Activated naive CD8-positive, alpha-beta T cell treated with anti-CD3 and anti-CD28 coated beads for 36 hours (primary cell): Measurements from ENCODE around the gene ITGA1. TPM values are rescaled to one million over a fixed set of nuclear protein-coding genes. Genes with fewer than 3 reads are reported as not detected.

Experiments
- DNase-seq: peaks from one replicate; pipeline ENCODE4 v3.0.0; 2021
- H3K27ac Mint-ChIP-seq: one replicate; pipeline ENCODE4 v1.8.0; 2022; ENCODE audit warnings: mild to moderate bottlenecking, moderate library complexity, mixed read lengths
- H3K27me3 Mint-ChIP-seq: one replicate; pipeline ENCODE4 v1.8.0; 2022; ENCODE audit warnings: mild to moderate bottlenecking, mixed read lengths
- H3K36me3 Mint-ChIP-seq: one replicate; pipeline ENCODE4 v1.8.0; 2021; ENCODE audit warnings: mild to moderate bottlenecking, mixed read lengths
- H3K4me1 Mint-ChIP-seq: one replicate; pipeline ENCODE4 v1.8.0; 2021; ENCODE audit warnings: mixed read lengths
- H3K4me3 Mint-ChIP-seq: one replicate; pipeline ENCODE4 v1.8.0; 2022; ENCODE audit warnings: mild to moderate bottlenecking, moderate library complexity, mixed read lengths
- H3K9me3 Mint-ChIP-seq: one replicate; pipeline ENCODE4 v1.8.0; 2022; ENCODE audit warnings: mixed read lengths
- total RNA-seq, 2 experiments: library from RNA; stranded (reverse); gene quantifications; one replicate each; pipeline ENCODE4 v1.2.3, GENCODE V29; 2021

The ITGA1 gene
- total RNA-seq, 2 experiments from 2014 or later: 6.9 to 9.9 TPM

DNA sequence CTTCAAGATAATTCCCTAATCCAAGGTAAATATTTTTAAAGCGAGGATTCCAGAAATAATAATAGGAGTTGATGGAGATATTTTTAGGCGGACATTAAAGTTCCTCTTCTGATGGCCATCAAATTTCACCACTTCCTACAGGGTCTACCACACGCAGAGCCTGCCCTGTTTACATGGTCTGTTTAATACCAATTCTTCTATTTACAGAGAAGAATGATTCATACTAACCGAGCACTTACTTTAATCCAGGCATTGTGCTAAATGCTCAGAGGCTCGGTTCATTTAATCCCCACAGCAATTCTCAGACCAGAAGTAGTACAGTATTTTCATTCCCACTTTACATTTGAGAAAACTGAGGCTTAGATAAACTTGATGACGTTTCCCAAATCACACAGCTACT, 3.0 kb upstream of the ITGA1 start:
- Mint-ChIP-seq H3K4me1 (peaks cover 31% of the 10 kb centered on the region), H3K27ac (no peak overlapping the region), H3K27me3 (no peaks in the 10 kb centered on the region), H3K9me3 (no peaks in the 10 kb centered on the region), H3K4me3 (no peak overlapping the region), H3K36me3 (peaks cover 6% of the 10 kb centered on the region)
- no peak for DNase-seq

DNA sequence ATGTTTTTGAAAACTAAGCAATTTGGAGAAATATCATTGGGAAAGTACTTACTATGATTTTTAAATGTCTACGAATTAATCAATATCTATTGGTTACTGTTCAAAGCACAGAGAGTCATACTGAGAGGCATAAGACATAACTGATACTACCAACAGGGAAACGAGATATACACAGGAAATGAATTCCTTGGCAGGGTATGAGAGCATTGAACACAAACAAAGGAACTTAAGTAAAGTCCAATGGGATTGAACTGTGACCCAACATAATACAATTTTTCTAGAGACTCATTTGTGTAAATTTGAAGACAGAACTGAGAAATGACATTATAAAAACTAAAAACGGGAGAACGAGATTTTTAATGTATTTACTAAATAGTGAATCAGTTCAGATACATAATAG, 1.3 kb upstream of the ITGA1 start:
- Mint-ChIP-seq H3K36me3 (peaks cover 20% of the 10 kb centered on the region), H3K4me3 (no peak overlapping the region), H3K27ac (no peak overlapping the region), H3K4me1 (peaks cover 44% of the 10 kb centered on the region), H3K27me3 (no peaks in the 10 kb centered on the region), H3K9me3 (no peaks in the 10 kb centered on the region)
- DNase-seq: no peak

DNA sequence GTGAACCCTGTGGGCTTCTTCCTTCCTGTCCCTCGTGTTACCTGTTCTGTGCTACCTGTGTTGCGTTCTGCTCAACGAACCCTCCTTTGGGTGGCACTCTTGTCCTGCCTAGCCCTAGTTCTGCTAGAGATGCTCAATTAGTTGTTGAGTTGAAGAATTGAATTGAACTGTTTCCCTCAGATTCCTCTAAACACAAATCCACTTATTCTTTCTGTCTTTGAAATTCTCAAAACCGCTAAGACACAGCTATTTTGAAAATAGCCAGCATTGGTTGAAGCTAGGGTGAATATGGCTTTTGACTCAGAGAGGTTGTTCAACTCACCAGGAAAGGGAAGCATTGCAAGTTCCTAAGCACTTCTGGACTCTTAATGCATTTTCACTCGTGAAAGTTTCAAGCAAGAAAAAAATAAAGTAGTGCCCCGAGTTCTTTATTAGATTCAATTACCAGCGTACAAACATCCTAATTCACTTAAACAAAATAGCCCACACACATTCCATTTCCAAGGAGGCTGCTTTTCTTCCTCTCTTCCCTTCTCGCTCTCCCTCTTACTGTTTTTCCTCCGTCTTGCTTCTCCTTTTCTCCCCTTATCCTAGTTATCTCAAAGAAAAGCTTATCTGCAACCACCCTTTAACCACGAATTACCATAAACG, 642 bp upstream of the ITGA1 start:
- no peak for DNase-seq
- no peaks in the 10 kb centered on the region for H3K27me3 Mint-ChIP-seq
- peak overlapping the region; percentile 89 for H3K4me3 Mint-ChIP-seq
- H3K4me1 Mint-ChIP-seq: peaks cover 44% of the 10 kb centered on the region
- H3K9me3 Mint-ChIP-seq: no peaks in the 10 kb centered on the region
- H3K27ac Mint-ChIP-seq: peak overlapping the region; percentile 88
- H3K36me3 Mint-ChIP-seq: peaks cover 20% of the 10 kb centered on the region

DNA sequence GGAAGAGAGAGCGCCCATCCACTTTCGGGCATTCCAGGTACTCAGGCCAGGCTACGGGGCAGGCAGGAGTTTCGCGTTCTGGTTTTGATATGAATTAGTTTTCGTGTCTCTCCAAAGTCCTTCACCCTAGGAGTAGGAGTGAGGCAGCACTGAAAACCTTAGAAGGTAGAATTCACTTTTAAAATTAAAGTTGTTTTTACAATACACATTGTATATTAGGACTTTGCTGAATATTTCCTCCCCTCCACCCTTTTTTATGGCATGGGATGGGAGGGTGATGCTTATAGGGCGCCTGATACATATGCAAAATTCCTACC, 747 bp downstream of the ITGA1 start:
- Mint-ChIP-seq H3K36me3 (peaks cover 21% of the 10 kb centered on the region), H3K27ac (peak overlapping the region; percentile 68), H3K4me3 (peak overlapping the region; percentile 89), H3K9me3 (no peaks in the 10 kb centered on the region), H3K27me3 (no peaks in the 10 kb centered on the region), H3K4me1 (peaks cover 44% of the 10 kb centered on the region)
- DNase-seq: no peak

DNA sequence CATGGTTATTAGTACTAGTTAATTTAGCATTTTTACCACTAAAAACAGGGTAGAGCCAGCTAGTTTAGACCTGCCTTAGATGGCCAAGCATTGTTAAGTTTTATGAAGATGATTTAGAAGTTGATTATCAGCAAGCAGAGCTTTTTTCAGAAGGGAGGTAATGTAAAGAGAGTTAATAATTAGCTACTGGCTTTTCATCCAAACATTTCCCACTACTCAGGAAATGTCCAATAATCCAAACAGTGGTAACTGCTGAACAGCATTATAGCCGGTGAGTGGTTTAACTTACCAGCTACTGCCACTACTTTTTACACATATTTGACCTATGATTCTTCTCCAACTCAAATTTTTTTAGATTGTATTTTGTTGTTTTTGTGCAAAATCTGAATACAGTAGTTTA, 1.7 kb downstream of the ITGA1 start:
- Mint-ChIP-seq H3K27me3 (no peaks in the 10 kb centered on the region), H3K4me3 (peak overlapping the region; percentile 89), H3K9me3 (no peaks in the 10 kb centered on the region), H3K4me1 (peaks cover 42% of the 10 kb centered on the region), H3K27ac (no peak overlapping the region), H3K36me3 (peaks cover 21% of the 10 kb centered on the region)
- DNase-seq: no peak

DNA sequence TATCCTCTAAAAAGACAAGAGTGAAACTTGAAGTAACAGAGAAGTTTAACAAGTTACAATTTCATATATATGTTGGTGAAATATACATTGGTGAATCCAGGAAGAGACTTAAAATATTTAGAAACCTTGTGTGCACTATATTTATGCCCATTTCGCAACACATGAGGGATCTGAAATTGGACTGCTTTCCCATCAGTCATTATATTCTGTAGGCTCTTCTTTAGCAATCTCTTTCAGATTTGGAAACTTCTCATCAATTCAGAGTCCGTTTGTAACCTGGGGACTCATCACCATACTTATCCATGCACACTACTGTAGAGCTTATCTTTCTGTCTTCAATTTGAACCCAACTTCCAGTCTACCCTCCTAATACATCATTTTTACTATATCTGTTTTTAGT, 2.1 kb downstream of the ITGA1 start:
- H3K4me1 Mint-ChIP-seq: peaks cover 42% of the 10 kb centered on the region
- H3K27me3 Mint-ChIP-seq: no peaks in the 10 kb centered on the region
- no peak overlapping the region for H3K27ac Mint-ChIP-seq
- peak overlapping the region; percentile 89 for H3K4me3 Mint-ChIP-seq
- no peak for DNase-seq
- peaks cover 21% of the 10 kb centered on the region for H3K36me3 Mint-ChIP-seq
- no peaks in the 10 kb centered on the region for H3K9me3 Mint-ChIP-seq

DNA sequence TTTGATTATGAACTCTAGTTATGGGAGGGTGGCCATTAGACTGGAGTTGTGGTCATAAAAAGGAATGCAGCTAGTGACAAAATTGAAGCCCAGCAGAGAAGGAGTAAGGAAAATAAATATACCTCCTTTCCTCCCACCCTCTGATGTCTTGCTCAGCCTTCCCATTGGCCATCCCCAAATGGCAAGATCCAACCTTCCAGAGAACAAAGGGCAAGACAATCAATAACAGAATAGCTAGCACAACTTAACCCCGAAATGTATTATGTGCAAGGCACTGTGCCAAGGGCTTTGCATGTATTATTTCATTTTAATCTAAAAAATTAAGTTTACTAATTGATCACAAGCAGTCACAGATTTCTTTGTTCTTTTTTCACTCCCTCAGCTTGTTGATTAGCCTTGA, 3.6 kb downstream of the ITGA1 start:
- H3K27me3 Mint-ChIP-seq: no peaks in the 10 kb centered on the region
- no peaks in the 10 kb centered on the region for H3K9me3 Mint-ChIP-seq
- H3K4me3 Mint-ChIP-seq: no peak overlapping the region
- H3K36me3 Mint-ChIP-seq: peaks cover 21% of the 10 kb centered on the region
- DNase-seq: no peak
- no peak overlapping the region for H3K27ac Mint-ChIP-seq
- peaks cover 38% of the 10 kb centered on the region for H3K4me1 Mint-ChIP-seq

DNA sequence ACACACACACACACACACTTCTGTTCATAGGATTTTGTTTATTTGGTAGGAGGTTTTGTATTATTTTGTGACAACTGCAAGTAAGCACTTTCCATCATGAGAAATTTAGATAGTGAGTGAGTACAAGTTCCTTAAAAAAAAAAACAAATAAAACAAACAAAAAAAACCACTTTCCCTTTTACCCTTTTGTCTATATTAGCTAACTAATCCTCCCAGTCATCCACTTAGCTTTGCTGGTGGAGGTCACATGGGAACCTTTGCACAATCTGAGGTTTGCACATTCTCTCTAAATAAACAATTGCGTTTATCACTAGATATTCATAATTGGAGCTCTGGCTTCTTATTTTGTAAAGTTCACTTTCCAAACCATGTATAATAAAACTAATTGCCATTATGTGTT, 6.8 kb downstream of the ITGA1 start:
- H3K27me3 Mint-ChIP-seq: no peaks in the 10 kb centered on the region
- H3K36me3 Mint-ChIP-seq: peaks cover 21% of the 10 kb centered on the region
- DNase-seq: no peak
- H3K9me3 Mint-ChIP-seq: no peaks in the 10 kb centered on the region
- H3K4me1 Mint-ChIP-seq: peaks cover 38% of the 10 kb centered on the region
- H3K4me3 Mint-ChIP-seq: no peak overlapping the region
- no peak overlapping the region for H3K27ac Mint-ChIP-seq

DNA sequence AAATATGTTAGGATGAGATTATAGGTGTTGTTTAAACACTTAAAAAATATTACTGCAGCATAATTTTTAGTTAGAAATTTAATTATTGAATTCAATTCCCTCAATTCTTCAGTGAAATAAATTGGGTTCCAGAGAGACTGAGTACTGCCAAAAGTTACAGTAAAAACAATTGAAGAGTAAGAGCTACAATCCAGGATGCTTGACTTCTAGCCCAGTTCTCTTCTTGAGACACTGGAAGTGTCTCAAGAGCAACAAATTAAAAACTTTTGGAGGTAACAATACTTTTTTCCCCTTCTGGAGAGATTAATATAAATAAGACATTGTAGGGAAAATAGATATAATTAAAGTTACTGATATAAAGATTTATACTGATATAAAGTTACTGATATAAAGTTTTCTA, 8.3 kb downstream of the ITGA1 start:
- DNase-seq: no peak
- Mint-ChIP-seq H3K27me3 (no peaks in the 10 kb centered on the region), H3K9me3 (no peaks in the 10 kb centered on the region), H3K36me3 (peaks cover 22% of the 10 kb centered on the region), H3K4me1 (peaks cover 29% of the 10 kb centered on the region), H3K27ac (no peak overlapping the region), H3K4me3 (no peak overlapping the region)

DNA sequence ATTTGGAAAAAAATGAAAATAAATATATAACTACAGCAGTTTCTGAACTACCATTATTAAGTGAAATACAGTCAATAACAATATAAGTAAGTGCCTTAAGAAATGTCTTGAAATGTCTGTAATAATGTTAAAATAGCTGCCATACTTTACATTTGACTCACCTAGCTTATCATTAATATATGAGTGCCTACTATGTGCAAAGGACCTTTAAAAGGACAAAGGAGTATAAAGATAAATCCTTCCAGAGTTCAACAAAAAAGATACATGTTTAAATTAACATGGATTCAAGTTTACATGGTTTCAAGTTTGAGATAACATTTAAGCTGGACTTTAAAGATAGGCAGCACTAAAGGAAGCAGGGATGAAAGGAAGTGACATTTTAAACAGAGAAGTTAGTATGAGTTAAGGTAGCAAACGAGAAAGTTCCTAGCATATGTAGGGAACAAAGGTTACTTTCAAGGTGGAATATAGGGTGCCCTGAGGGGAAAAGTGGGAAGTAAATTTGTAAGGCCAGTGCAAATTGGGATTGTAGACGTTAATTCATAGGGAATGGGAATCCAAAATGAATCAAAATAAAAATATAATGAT, 8.9 kb downstream of the ITGA1 start:
- Mint-ChIP-seq H3K4me3 (no peak overlapping the region), H3K27ac (no peak overlapping the region), H3K9me3 (no peaks in the 10 kb centered on the region), H3K36me3 (peaks cover 24% of the 10 kb centered on the region), H3K27me3 (no peaks in the 10 kb centered on the region), H3K4me1 (peaks cover 30% of the 10 kb centered on the region)
- DNase-seq: no peak

DNA sequence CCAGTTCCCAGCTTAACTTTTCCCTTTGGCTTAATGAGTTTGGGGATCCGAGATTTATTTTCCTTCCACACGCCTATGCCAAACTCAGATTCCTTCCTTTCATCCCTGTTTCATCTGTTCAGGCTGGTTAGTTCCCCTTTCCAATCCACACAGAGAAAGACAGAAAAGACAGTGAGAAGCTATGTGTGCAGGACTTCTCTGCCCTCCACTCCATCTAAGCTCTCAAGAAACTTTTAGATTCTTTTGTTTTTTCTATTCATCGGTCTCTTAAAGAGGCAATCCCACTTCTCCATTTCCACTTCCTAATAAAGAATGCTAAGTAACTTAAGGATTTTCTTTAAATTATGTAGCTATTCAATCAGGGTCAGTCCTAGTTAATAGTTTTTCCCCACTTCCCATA, 11.2 kb downstream of the ITGA1 start:
- Mint-ChIP-seq H3K9me3 (no peaks in the 10 kb centered on the region), H3K27me3 (no peaks in the 10 kb centered on the region), H3K27ac (peak overlapping the region; percentile 98), H3K36me3 (peaks cover 34% of the 10 kb centered on the region), H3K4me3 (peak overlapping the region; percentile 95), H3K4me1 (peaks cover 34% of the 10 kb centered on the region)
- no peak for DNase-seq

DNA sequence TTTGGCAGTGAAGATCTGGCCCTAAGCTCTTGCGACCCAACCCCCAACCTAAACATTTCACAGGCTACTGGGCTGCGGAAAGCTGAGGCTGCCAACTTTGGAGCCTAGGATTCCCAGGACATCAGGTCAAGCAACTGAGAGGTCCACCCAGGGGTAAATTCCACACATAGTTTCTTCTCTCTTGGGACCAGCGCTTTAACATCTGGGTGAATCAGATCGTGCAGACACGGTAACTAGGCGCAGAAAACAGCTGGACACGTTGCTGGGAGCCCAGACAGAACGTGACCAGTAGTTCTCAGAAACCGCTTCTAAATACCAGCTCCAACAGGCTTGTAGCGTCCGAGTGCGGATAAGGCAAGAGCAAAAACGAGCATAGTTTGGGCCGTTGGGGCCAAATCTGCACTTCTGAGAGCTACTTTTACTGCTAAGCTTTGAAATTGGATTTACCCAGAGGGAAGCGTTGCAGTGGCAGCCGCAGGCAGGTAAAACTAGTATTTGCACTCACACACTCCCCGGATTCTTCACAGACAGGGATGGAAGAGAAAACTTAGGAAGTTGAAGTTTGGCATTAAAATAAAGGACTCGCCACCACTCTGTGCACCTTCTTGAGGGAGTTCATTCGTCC, 11.8 kb downstream of the ITGA1 start:
- DNase-seq: peak; percentile 17
- Mint-ChIP-seq H3K9me3 (no peaks in the 10 kb centered on the region), H3K27me3 (no peaks in the 10 kb centered on the region), H3K27ac (peak overlapping the region; percentile 98), H3K36me3 (peaks cover 38% of the 10 kb centered on the region), H3K4me1 (peaks cover 39% of the 10 kb centered on the region), H3K4me3 (peak overlapping the region; percentile 95)

DNA sequence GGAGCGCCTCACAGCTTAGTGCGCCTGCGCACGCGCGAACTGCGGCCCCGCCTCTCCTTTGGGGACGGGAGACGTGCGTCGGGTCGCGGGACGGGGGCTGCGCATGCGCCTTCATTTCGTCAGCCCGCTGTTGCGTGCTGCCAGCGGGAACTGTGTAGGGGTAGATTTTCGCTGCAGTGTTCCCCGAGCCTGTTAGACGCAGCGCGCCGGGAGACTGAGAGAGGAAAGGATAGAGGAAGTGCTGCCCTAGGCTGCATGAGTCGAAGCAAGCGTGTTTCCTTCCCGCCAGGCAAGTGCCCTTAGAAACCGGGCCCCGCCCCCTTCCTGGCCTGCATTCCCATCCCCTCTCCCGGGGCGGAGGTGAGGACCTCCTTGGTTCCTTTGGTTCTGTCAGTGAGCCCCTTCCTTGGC, 12.3 kb downstream of the ITGA1 start:
- peaks cover 41% of the 10 kb centered on the region for H3K4me1 Mint-ChIP-seq
- DNase-seq: peak; percentile 96
- peaks cover 42% of the 10 kb centered on the region for H3K36me3 Mint-ChIP-seq
- H3K4me3 Mint-ChIP-seq: peak overlapping the region; percentile 95
- no peaks in the 10 kb centered on the region for H3K27me3 Mint-ChIP-seq
- H3K9me3 Mint-ChIP-seq: no peaks in the 10 kb centered on the region
- H3K27ac Mint-ChIP-seq: peak overlapping the region; percentile 98

DNA sequence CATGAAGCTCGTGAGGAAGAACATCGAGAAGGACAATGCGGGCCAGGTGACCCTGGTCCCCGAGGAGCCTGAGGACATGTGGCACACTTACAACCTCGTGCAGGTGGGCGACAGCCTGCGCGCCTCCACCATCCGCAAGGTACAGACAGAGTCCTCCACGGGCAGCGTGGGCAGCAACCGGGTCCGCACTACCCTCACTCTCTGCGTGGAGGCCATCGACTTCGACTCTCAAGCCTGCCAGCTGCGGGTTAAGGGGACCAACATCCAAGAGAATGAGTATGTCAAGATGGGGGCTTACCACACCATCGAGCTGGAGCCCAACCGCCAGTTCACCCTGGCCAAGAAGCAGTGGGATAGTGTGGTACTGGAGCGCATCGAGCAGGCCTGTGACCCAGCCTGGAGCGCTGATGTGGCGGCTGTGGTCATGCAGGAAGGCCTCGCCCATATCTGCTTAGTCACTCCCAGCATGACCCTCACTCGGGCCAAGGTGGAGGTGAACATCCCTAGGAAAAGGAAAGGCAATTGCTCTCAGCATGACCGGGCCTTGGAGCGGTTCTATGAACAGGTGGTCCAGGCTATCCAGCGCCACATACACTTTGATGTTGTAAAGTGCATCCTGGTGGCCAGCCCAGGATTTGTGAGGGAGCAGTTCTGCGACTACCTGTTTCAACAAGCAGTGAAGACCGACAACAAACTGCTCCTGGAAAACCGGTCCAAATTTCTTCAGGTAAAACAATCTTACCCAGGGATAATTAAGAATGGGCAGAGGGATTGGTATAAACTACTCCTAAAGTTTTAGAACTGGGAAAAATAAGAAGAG, 12.9 kb downstream of the ITGA1 start:
- Mint-ChIP-seq H3K27ac (peak overlapping the region; percentile 98), H3K36me3 (peaks cover 46% of the 10 kb centered on the region)

DNA sequence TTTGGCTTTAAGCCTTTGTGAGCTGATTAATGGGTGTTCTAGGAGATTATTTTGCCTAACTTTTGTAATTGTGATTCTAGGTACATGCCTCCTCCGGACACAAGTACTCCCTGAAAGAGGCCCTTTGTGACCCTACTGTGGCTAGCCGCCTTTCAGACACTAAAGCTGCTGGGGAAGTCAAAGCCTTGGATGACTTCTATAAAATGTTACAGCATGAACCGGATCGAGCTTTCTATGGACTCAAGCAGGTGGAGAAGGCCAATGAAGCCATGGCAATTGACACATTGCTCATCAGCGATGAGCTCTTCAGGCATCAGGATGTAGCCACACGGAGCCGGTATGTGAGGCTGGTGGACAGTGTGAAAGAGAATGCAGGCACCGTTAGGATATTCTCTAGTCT, 13.6 kb downstream of the ITGA1 start:
- H3K4me1 Mint-ChIP-seq: peaks cover 44% of the 10 kb centered on the region
- no peaks in the 10 kb centered on the region for H3K27me3 Mint-ChIP-seq
- H3K27ac Mint-ChIP-seq: peak overlapping the region; percentile 98
- no peaks in the 10 kb centered on the region for H3K9me3 Mint-ChIP-seq
- H3K36me3 Mint-ChIP-seq: peaks cover 49% of the 10 kb centered on the region
- no peak for DNase-seq
- H3K4me3 Mint-ChIP-seq: peak overlapping the region; percentile 95

More for the DNA sequence above, 12.9 kb downstream of the ITGA1 start:
- peak; percentile 68 for DNase-seq
- H3K4me1 Mint-ChIP-seq: peaks cover 43% of the 10 kb centered on the region
- H3K4me3 Mint-ChIP-seq: peak overlapping the region; percentile 95
- no peaks in the 10 kb centered on the region for H3K9me3 Mint-ChIP-seq
- no peaks in the 10 kb centered on the region for H3K27me3 Mint-ChIP-seq
